GM13977 (cell line): ENCODE measurements around the gene SPATA32.

ENCODE experiments used
- DNase-seq: peaks from one replicate; pipeline ENCODE4 v3.0.0; 2012; ENCODE audit warnings: low spot score
- CTCF ChIP-seq: IDR thresholded peaks from 2 replicates; pipeline ENCODE4 v1.5.1; 2012; ENCODE audit warnings: mild to moderate bottlenecking, control low read depth; ENCODE audit not compliant: insufficient read depth; ENCODE audit errors: extremely low read depth, missing control alignments
- in situ Hi-C: fragments of 300-500 bp; cut with MboI; formaldehyde crosslinking; loops from one replicate; pipeline ENCODE4 v1.12.0; 2022; ENCODE audit warnings: low sequenced_read_pairs, low pct_unique_long_range_greater_than_20kb, mixed read lengths, inconsistent platforms; ENCODE audit not compliant: unreplicated experiment

The SPATA32 gene

GRCh38 chr17:45234641-45235415 is 27.1 kb downstream of the SPATA32 start:
- in situ Hi-C loops, result no loop called here
- TF ChIP-seq CTCF, result peak; percentile 54
- DNase-seq, result peak; percentile 74

- DNase-seq, result no peak
- in situ Hi-C loops, result no loop called here
- TF ChIP-seq CTCF, result no peak
Observed at GRCh38 chr17:45233423-45233924, 28.4 kb downstream of the SPATA32 start.

GRCh38 chr17:45232514-45233422 is 29.1 kb downstream of the SPATA32 start:
- no peak for DNase-seq
- no peak for TF ChIP-seq CTCF
- in situ Hi-C loops, result no loop called here

- in situ Hi-C loops, result no loop called here
- peak; percentile 25 for TF ChIP-seq CTCF
- no peak for DNase-seq
Observed at GRCh38 chr17:45231481-45232116, 30.3 kb downstream of the SPATA32 start.

- DNase-seq, result no peak
- no peak for TF ChIP-seq CTCF
- in situ Hi-C loops, result no loop called here
Observed at GRCh38 chr17:45230787-45231480, 31.0 kb downstream of the SPATA32 start.

- DNase-seq, result no peak
- in situ Hi-C loops, result no loop called here
- no peak for TF ChIP-seq CTCF
Observed at GRCh38 chr17:45230410-45230786, 31.5 kb downstream of the SPATA32 start.
